Measurements from ENCODE around the gene ROR1.
"Not testable (repeated sequence)": the region's sequence is repeated elsewhere in the genome, so short reads cannot be mapped to it uniquely, and the experiment has no call there.

The ROR1 gene

DNA sequence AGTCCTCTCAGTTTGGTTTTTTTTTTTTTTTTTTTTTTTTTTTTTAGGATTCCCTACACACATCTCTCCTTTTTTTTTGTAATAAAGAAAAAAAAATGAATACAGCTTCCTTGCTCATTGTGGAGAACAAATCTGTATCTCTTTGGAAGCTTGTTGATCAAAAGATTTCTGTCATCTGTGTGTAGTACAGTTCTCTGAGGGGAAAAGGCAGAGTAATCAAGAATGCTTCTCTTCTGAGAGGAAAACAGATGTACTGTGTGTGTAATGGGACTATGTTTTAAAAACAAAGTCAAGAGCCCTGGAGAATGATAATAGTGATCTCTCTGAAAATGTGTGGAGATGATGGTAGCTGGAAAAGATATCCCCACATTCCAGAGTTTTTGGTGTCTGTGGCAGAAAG, 16.5 kb upstream of the ROR1 start:
- in situ Hi-C loops (cut with MboI; ENCODE audit: low sequenced_read_pairs): no loop called here

DNA sequence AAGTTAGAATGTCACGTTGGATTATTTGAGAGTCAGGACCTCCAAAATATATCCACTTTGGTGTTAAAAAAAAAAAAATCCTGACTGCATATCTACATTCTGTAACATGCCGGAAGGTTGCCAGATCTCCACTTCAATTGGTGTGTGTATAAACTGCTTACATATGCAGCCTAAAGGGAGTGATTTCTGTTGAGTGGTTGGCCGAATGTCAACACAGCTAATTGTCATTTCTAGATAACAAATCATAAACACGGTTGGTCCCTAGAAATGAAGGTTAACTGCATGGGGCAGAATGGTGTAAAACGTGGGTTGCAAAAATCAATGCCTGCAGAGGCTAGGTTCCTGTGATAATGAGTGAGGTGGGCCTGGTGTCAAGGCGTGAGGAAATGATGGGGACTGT, 15.0 kb upstream of the ROR1 start:
- in situ Hi-C loops (cut with MboI; ENCODE audit: low sequenced_read_pairs): no loop called here

DNA sequence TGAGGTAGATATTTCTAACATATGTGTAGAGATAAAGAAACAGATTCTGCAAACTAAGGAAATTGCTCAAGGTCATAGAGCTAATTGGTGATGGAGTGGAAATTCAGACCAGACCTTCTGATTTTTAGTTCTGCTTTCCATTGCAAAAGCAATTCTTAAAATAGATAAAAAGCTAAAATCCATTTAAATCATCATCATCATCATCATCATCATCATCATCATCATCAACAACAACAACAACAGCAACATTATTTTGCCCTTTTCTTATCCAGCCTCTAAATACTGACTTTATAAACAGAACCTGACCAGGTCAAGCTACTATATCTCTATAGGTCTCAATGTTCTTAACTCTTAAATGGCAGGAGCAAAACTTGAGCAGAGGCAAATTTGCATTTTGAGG, 14.0 kb upstream of the ROR1 start:
- in situ Hi-C loops (cut with MboI; ENCODE audit: low sequenced_read_pairs): no loop called here

DNA sequence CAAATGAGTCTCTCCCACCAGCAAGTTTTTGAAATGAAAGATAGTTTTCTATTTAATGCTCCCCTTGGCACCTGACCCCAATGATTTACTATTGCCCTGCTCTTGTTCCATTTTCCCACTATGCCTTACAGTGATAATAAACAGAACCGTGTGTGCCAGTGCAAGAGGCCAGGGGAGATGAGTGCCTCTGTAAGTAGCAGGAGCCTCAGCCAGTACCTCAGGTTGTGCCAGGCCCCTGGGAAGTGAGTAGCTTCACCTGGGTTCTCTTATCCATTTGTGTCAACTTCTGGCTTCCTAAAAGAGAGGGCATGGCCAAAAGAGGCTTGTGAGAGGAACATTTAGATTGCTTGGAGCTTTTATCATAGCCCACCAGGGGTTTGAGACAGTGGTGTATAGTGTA, 3.4 kb upstream of the ROR1 start:
- in situ Hi-C loops (cut with MboI; ENCODE audit: low sequenced_read_pairs): no loop called here

DNA sequence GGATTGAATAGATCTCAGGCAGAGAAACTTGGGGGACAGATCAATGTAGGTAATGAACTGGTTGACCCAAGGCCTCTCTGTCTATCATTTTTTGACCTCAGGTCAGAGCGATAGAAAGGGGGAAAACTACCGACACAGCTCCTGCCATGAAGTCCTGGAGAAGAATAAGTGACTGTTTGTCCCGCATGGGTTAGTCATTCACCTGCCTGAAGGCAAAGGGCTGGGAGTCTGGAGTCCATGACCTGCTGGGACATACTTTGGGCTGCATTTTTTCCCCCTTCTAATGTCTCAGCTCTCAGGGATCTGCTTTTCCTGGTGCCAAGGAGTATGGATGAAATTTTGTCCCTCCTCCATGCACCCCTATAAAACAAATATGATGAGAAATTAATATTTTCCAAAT, 1.6 kb upstream of the ROR1 start:
- in situ Hi-C loops (cut with MboI; ENCODE audit: low sequenced_read_pairs): no loop called here

DNA sequence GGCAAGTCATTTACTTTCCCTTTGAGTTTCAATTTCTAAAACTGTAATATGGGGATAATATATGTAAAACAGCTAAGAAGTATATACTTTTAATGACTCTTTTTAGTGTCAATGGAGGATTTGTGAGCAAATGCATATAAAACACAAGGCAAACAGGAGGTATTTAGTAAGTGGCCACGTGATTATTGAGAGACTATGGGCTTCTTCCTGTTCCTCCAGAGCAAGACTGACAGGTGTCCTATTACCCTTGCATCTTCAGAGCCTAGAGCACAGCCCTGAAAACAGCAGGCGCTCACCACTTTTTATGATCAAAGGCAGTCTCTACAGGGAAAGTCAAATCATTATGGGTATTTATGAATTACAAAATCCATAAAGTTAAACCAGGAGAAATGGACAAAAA, 941 bp upstream of the ROR1 start:
- in situ Hi-C loops (cut with MboI; ENCODE audit: low sequenced_read_pairs): no loop called here

DNA sequence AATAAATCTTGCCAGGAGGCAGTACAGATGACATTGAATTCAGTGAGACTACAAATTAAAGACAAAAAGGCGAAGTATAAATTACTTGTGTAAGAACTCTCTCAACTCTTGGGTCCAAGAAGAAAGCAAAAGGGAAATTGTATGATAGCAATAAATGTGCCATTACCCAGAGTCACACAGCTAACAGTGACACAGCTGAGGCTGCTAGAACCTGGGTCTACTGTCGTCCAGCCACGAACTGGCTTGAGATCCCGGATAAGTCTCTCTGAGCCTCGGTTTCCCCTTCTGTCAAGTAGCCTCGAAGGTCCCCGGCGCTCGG, 362 bp upstream of the ROR1 start:
- in situ Hi-C loops (cut with MboI; ENCODE audit: low sequenced_read_pairs): no loop called here

DNA sequence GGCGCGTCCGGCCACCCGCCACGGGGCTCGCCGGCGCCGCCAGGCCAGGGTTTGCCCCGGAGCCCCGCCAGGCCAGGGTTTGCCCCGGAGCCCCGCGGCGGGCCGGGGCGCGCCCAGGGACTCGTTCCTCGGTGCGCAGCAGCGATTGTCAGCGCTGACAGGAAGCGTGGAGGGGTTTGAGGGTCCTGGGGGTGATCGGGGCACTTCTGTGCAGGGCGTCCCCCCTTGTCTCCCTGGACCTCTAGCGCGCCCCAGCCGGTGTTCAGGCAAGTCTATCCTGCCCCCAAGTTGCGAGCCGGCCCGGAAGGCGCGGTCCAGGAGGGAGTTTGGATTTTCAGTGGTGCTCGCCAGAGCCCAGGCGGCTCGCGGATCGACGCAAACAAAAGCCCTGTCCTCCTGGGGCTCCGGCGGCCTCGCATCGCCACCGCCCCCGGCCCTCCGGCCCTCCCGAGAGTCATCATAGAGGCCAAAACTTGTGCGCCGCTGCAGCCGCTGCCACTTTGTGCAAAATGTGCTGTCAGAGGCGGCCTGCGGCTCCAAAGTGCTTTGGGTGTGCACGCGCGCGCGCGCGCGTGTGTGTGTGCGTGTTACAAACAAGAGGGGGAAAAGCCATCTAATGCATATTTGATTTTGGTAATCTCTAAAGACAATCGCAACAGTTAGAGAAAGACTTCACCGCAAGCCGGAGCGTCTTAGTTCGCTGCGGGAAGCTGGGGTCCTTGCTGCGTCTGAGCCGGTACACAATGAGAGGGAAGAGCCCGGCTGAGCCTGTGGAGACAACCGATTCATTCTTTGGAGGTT, 1.0 kb downstream of the ROR1 start:
- in situ Hi-C loops (cut with MboI; ENCODE audit: low sequenced_read_pairs): no loop called here

DNA sequence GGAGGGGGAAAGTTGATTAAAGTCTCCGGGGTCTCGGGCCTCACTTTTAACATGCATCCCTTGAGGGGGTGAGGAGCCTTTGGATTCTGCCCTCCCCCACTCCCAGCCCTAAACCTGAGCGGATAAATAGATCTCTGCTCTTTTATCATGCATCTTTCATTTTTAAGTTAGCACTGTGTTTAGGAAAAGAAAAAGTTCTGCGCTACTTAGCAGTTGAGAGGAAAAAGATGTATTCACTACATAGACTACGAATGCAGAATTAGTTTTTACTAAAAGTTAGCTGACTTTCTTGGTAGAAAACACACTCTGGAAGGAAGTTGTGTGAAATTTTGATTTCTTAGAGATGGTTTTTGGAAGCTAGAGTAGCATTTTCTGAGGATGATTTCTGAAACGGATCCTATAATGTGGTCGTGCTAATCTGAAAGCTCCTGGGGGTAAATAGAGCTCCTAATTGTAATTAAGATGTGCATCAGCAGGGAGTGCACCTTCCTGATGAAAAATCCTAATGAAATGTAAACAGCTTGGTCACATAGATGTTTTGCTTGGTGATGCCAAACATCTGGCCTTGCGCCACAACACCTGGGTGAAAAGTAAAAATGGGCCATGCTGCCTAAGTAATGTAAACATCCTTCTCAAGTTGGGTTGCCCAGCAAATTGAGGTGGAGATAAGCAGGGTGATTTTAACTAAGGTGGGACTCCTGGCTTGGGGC, 1.8 kb downstream of the ROR1 start:
- in situ Hi-C loops (cut with MboI; ENCODE audit: low sequenced_read_pairs): no loop called here

DNA sequence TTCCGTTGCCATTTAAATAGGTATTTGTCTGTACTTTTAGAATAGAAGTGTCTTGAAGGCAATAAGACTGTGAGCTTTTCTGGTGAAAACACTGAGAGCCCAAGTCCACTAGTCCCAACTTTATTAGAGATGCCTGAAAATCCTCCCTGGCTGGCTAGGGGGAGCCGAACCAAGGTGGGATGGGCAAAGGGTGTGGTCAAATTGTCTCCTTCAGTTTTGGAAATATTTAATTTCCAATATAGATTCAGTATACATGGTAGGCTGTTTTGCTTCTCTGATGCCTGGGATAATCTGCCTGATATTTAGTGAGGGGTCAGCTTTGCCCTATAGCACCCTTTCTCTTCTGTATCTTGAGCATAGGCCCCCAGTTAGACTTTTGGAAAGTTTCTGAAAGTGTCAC, 3.5 kb downstream of the ROR1 start:
- in situ Hi-C loops (cut with MboI; ENCODE audit: low sequenced_read_pairs): no loop called here

DNA sequence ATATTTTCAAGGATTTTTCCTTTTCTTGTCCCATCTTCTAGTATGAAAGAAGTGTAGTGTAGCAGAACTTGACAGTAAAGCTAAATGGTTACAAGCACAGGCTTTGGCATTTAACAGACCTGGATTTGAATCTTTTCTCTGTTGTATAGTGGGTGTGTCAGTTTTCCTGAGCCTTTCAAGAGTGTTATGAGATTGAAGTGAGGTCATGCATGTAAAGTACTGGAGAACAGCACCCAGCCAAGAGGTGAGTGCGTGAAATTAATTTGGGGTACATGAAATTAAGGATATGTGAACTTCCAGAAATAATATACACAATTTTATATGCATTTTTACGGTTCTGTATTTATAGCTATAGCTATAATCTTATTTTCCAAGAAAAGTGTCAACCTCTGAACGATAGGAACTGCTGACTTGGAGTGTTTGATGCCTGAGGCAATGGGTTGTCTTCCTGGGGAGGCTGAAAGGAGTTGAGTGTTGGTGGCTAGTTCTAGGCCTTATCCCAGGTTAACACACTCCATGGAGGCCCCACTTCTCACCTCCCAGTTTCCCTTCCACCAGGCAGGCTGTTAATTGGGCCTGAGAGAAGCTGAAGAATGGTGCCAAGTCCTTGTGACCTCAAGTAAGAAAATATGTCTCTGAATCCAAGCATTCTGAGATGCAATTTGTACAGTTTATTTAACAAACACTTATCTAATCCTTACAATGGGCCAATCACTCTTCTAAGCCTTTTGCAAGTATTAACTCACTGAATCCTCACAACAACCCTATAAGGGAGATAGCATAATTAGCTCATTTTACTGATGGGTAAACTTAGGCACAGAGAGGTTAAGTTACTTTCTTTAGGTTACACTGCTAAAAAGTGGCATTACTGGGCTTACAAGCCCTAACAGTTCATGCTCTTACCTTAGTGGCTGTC, 4.4 kb downstream of the ROR1 start:
- in situ Hi-C loops (cut with MboI; ENCODE audit: low sequenced_read_pairs): no loop called here

DNA sequence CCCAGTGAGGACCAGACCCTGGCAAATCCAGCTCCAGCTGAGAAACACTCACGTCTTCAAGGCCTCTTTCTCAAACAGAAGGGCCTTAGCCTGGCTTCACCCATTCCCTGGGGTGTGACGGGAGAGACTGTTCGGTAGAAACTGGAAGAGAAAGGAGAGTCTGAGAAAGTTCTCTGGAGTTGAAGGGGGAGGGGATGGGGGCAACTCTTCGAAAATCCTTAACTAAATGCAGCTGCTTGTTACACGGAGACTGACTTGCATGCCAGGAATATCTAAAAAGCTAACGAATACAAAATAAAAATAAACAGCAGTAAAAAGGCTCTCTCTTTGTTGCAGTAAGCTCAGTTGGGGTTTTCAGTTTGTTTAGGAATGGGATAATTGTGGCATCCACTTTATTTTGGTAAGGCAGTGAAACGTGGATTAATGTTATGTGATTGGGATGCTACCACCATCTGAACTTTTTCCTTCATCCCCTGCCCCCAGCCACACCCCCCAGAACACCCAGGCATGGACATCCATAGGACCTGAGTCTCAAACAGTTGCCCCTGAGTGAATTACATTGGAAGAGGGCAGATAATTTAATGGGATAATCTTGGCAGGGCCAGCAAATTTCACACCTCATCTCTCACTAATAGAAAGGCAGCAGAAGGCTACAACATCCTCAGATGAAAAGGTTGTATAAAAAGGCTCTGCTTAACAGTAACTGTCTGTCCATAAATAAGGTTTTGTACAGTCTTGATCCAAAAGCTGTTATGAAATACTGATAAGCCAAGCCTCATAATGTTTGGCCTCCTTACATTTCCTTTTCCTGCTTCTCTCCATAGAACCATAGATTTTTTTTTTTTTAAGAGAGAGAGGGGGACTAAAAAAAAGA, 5.8 kb downstream of the ROR1 start:
- in situ Hi-C loops (cut with MboI; ENCODE audit: low sequenced_read_pairs): no loop called here

DNA sequence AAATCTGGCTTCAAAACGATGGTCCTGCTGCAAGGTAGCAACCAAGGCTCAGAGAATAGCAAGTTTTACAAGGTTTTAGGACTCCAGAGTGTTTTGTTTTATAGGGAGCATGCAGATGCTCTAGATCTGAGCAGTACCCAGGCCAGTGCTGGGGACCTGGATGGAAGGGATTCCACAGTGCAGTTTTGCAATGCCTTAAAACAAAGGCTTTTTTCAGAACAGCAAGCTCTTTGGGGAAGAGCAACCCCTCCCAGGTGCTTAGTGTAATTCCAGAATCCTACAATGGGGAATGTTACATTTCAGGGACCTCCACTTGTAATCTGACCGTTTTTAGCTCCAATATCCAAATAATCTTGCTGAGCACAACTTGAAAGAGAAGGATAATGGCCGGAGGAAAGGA, 6.7 kb downstream of the ROR1 start:
- in situ Hi-C loops (cut with MboI; ENCODE audit: low sequenced_read_pairs): no loop called here

DNA sequence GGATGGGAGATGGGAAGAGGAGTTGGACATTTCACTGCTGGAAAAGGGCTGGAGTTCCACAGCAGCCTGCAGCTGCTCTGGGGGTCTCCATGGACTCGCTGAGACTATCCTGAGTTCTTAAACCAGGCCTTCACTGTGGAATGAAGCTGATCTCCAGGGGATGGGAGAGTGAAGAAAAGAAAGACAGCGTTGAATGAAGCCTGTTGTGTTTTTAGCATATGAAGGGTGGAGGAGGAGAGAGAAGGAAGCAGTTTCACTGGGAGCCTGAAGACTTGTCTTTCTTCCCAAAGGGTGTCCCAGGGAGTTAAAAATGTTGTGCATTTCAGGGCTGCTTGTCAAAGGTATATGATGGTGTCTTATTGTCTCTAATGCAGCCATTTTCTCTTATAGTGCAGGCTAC, 9.2 kb downstream of the ROR1 start:
- in situ Hi-C loops (cut with MboI; ENCODE audit: low sequenced_read_pairs): no loop called here

DNA sequence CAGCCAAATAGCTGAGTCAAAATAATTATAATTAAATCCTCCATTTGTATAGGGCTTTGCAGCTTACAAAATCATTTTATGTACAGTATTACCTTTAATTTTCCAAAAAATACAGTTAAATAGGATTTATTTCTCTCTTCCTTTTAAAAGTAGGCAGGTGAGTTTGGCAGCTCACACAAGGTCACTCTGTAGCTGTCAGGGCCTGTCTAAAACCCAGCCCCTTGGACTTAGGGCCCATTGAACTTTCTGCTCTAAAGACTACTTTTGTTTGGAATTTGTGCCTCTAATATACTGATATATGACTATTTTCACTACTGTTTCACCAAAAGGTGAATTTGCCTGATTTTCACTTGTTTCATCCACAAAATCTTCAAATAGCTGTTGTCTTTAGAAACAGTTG, 10.3 kb downstream of the ROR1 start:
- in situ Hi-C loops (cut with MboI; ENCODE audit: low sequenced_read_pairs): no loop called here

DNA sequence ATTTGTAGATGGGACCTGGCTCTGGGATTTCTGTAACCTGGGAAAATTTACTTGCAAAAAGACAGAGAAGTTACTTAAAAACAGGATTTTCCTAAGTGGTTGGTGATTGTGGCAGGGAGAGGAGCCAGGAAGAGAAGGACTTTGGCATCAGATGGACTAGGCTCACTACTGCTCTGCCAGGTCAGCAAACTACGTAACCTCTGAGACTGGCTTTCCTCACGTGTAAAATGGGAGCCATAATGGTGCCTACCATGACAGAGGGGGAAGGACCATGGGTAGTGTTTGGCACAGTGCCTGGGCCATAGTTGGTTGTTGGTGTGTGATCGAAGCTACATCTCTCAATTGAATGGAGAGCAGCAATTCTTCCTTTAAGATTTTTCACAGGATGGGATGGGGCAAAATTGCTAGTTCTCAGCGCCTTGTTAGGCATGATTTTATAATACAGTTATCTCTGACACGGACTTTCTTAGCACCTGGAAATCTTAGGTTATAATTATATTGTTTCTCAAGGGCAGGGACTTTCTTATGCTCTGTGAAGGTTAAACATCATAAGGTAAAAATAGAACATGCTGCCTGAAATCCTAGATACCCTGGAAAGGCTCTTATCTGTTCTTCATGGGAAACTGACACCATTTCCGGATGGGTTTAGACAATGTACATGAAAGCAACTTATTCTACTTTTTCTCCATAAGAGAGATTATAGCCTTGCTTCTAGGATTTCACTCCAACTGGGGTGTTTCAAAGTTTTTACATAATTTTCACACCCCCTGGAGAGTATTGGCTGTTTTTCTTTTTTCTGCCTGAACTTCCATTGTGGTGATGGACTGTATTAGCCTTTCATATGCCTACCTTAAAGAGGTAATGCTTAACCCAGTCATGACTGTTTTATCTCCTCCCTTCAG, 10.9 kb downstream of the ROR1 start:
- in situ Hi-C loops (cut with MboI; ENCODE audit: low sequenced_read_pairs): no loop called here

DNA sequence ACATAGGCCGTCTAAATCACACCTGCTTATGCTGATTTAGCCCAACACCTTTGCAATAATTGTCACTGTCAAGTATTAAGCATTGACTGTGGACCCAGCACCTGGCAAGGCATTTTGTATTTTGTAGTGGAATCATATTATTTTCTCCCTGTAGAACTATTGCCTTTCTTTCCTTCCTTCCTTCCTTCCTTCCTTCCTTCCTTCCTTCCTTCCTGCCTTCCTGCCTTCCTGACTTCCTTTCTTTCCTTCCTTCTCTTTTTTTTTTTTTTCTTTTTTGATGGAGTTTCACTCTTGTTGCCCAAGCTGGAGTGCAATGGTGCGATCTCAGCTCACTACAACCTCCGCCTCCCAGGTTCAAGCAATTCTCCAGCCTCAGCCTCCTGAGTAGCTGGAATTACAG, 13.5 kb downstream of the ROR1 start:
- in situ Hi-C loops (cut with MboI; ENCODE audit: low sequenced_read_pairs): not testable (repeated sequence)

DNA sequence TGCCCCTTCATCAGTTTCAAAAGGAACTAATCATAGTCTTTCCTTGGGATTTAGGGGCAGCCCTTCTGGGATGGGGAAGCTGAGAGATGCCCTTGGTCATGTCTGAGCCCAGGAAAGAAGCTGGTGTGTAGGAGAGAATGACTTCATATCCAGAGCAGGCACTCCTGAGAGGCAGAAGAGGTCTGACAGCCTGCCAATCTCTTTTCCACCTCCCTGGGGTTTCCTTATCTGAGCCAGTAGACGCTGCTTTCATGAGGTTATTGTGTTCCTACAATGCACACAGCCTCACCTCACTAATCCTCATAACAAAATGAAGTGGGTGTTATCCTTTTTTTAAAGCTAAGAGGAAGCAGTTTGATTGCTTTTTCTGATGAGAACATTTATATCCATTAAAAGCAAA, 14.1 kb downstream of the ROR1 start:
- in situ Hi-C loops (cut with MboI; ENCODE audit: low sequenced_read_pairs): no loop called here

DNA sequence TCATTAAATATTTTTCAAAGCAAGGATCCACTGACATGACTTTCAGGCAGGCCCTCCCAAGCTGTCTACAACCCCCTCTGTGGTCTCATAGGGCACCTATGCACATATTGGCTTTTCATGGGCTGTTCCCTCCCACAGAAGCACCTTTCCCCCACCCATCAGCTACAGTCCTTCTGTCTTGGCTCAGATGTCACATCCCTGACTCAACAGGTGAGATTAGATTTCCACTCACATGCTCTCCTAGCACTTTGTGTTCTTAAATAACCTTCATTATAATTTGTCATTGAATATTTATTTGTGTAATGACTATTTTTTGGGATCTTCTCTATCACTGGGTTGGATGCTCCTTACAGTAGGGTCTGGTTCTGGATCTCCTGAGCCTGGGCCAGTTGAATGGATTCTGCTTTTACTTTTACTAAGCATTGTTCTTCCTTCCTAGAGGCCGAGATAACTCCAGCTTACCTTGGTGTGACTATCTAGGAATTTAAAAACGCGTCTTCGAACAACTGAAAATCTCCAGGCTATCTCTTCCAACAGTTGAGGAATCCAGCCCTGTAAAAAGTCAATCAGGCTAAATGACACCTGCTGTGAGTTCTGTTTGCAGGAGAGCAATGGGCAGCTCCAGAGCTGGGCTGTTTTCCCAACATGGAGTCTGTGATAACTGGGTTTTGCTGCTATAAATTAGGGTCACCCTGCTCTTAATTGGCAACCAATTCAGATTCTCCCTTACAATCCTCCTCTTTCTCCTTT, 16.2 kb downstream of the ROR1 start:
- in situ Hi-C loops (cut with MboI; ENCODE audit: low sequenced_read_pairs): no loop called here
